SU-DHL-6 (cell line): ENCODE data around the gene TNS3.

Experiments used
- EZH2phosphoT487 ChIP-seq: fragments of 200-600 bp; sonication (generic), shearing (Covaris generic); conservative IDR thresholded peaks from 2 replicates; pipeline ENCODE4 v1.6.1; 2018; ENCODE audit warnings: mild to moderate bottlenecking, antibody characterized with exemption, low read length, moderate library complexity, mixed read lengths
- TF ChIP-seq, protein P1 (sequence below): fragments of 200-600 bp; sonication (generic); IDR thresholded peaks from one replicate; pipeline ENCODE4 v1.5.1; 2017; ENCODE audit warnings: antibody characterized with exemption, mild to moderate bottlenecking, low read length, moderate library complexity; ENCODE audit not compliant: insufficient read depth, poor library complexity, severe bottlenecking

DNA sequence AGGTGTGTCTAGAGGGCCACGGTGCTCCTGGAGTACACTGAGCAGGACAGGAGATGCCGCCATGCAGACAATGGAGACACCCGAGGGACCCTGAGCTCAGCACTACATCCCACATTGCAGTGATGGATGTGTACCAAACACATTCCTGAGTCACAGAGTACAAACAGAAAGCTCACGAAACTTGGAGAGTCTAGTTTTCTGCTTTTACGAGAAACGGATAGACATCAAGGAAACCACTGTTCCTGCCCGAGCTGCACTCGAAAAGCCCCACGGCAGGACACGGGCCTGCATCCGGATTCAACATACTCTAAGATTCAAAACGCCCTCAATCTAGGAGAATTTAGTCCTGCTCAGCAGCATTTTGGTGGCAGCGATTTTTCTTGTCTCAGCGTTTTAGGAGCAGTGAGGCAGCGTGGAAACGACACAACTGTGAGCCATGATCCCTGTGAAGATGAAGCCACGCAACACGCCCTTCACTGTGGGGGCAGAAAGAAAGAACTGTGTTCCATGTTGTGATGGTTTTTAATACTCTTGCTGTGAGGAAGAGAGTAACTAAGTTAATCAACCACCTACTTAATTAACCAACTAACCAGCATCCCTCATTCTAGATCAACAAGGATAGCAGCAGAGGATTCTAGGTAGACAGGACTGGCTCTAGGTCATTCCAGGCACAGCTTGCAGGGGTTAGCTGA, 3.2 kb downstream of the TNS3 start:
- TF ChIP-seq, protein P1, sequence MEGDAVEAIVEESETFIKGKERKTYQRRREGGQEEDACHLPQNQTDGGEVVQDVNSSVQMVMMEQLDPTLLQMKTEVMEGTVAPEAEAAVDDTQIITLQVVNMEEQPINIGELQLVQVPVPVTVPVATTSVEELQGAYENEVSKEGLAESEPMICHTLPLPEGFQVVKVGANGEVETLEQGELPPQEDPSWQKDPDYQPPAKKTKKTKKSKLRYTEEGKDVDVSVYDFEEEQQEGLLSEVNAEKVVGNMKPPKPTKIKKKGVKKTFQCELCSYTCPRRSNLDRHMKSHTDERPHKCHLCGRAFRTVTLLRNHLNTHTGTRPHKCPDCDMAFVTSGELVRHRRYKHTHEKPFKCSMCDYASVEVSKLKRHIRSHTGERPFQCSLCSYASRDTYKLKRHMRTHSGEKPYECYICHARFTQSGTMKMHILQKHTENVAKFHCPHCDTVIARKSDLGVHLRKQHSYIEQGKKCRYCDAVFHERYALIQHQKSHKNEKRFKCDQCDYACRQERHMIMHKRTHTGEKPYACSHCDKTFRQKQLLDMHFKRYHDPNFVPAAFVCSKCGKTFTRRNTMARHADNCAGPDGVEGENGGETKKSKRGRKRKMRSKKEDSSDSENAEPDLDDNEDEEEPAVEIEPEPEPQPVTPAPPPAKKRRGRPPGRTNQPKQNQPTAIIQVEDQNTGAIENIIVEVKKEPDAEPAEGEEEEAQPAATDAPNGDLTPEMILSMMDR: no peak
- no peak for TF ChIP-seq EZH2phosphoT487
